Endodermal cell (in vitro differentiated cells): ENCODE data around the gene CCDC120. TPM values are rescaled to one million over a fixed set of nuclear protein-coding genes. Genes with fewer than 3 reads are reported as not detected.

Experiments
- DNase-seq: peaks from one replicate; pipeline ENCODE4 v3.0.0-alpha.2; 2017
- H3K27ac ChIP-seq: 2 replicates; pipeline ENCODE4 v1.5.1; 2013; ENCODE audit warnings: mild to moderate bottlenecking, low read depth, low read length, moderate library complexity
- H3K27me3 ChIP-seq: 2 replicates; pipeline ENCODE4 v1.6.1; 2013; ENCODE audit warnings: mild to moderate bottlenecking, low read length, moderate library complexity; ENCODE audit not compliant: insufficient read depth, control insufficient read depth, poor library complexity, severe bottlenecking
- H3K36me3 ChIP-seq: 2 replicates; pipeline ENCODE4 v1.7.0; 2013; ENCODE audit warnings: mild to moderate bottlenecking, low read length, moderate library complexity; ENCODE audit not compliant: control insufficient read depth, insufficient read depth
- H3K4me1 ChIP-seq: one replicate; pipeline ENCODE4 v1.7.0; 2013; ENCODE audit warnings: low read length; ENCODE audit not compliant: control insufficient read depth, insufficient read depth
- H3K4me3 ChIP-seq: 2 replicates; pipeline ENCODE4 v1.5.1; 2013; ENCODE audit warnings: mild to moderate bottlenecking, low read length, moderate library complexity
- H3K9ac ChIP-seq: 2 replicates; pipeline ENCODE4 v1.6.1; 2013; ENCODE audit warnings: mild to moderate bottlenecking, low read length, moderate library complexity; ENCODE audit not compliant: poor library complexity, severe bottlenecking; ENCODE audit errors: extremely low read depth
- H3K9me3 ChIP-seq: 2 replicates; pipeline ENCODE4 v1.6.1; 2013; ENCODE audit warnings: mild to moderate bottlenecking, low read length, moderate library complexity; ENCODE audit not compliant: control insufficient read depth
- H3K27ac Mint-ChIP-seq: 2 replicates; pipeline ENCODE4 v1.8.0; 2020; ENCODE audit warnings: mixed read lengths
- H3K27me3 Mint-ChIP-seq: 2 replicates; pipeline ENCODE4 v1.8.0; 2021; ENCODE audit warnings: mild to moderate bottlenecking, mixed read lengths; ENCODE audit not compliant: insufficient read depth
- H3K36me3 Mint-ChIP-seq: 2 replicates; pipeline ENCODE4 v1.8.0; 2020; ENCODE audit warnings: low read depth, mixed read lengths
- H3K4me1 Mint-ChIP-seq: 2 replicates; pipeline ENCODE4 v1.8.0; 2020; ENCODE audit warnings: mixed read lengths
- H3K4me3 Mint-ChIP-seq: 2 replicates; pipeline ENCODE4 v1.8.0; 2020; ENCODE audit warnings: mild to moderate bottlenecking, moderate library complexity, mixed read lengths
- H3K9me3 Mint-ChIP-seq: 2 replicates; pipeline ENCODE4 v1.8.0; 2020; ENCODE audit warnings: mild to moderate bottlenecking, mixed read lengths
- WGBS, 2 experiments: methylation state at CpG; one replicate each; pipeline versions ENCODE4 v1.1.5 to v1.1.7; 2013; ENCODE audit warnings: missing lambda C conversion rate in 2 of 2, mixed read lengths in 1 of 2; ENCODE audit not compliant: insufficient coverage in 1 of 2, insufficient read length in 1 of 2; 5-methylcytosine and 5-hydroxymethylcytosine counted together
- total RNA-seq, 2 donors: library from RNA; stranded (reverse); fragmentation: NEBNext Ultra II Directional in 1 of 2; extraction: Animal tissue kit (Norgen Biotek cat#: 25700) in 1 of 2; gene quantifications; 2 replicates in 1 of 2; 3 replicates in 1 of 2; pipeline ENCODE4 v1.2.1, GENCODE V29; 2021
- TF ChIP-seq, protein P1 (sequence below): fragments of 200-600 bp; sonication (generic); conservative IDR thresholded peaks from 2 replicates; pipeline ENCODE4 v1.5.0; 2021; ENCODE audit warnings: antibody characterized with exemption, mild to moderate bottlenecking

The CCDC120 gene
- total RNA-seq, 2 donors from 2014 or later = 13.4 to 13.5 TPM

DNA sequence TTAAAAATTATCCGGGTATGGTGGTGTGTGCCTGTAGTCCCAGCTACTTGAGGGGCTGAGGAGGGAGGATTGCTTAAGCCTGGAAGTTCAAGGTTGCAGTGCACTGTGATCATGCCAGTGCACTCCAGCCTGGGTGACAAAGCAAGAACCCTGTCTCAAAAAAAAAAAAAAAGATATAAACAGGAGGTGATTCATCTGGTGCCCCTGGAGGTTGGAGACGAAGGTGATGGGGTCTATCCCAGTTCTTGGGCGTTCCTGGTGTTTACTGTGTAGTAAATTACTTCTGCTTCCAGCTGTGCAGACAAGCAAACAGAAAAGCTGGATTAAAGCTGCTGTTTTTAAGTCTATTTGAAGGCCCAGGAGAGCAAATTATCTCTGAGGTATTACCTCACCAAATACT lies 44.8 kb downstream of the CCDC120 start:
- Mint-ChIP-seq H3K27ac (no peak overlapping the region), H3K27me3 (no peaks in the 10 kb centered on the region), H3K9me3 (peaks cover 53% of the 10 kb centered on the region), H3K4me3 (no peak overlapping the region), H3K4me1 (no peaks in the 10 kb centered on the region), H3K36me3 (peaks cover 2% of the 10 kb centered on the region)
- DNase-seq = no peak
- H3K36me3 ChIP-seq = no peaks in the 10 kb centered on the region
- H3K9me3 ChIP-seq = no peaks in the 10 kb centered on the region
- no peak overlapping the region for H3K27ac ChIP-seq
- no peak overlapping the region for H3K4me3 ChIP-seq
- 89% methylated on average over 3 of the region's 3 CpGs; no CpG with 5 or more reads in 1 of the 2 experiments for WGBS, 2 experiments
- no peak overlapping the region for H3K9ac ChIP-seq
- TF ChIP-seq, protein P1, sequence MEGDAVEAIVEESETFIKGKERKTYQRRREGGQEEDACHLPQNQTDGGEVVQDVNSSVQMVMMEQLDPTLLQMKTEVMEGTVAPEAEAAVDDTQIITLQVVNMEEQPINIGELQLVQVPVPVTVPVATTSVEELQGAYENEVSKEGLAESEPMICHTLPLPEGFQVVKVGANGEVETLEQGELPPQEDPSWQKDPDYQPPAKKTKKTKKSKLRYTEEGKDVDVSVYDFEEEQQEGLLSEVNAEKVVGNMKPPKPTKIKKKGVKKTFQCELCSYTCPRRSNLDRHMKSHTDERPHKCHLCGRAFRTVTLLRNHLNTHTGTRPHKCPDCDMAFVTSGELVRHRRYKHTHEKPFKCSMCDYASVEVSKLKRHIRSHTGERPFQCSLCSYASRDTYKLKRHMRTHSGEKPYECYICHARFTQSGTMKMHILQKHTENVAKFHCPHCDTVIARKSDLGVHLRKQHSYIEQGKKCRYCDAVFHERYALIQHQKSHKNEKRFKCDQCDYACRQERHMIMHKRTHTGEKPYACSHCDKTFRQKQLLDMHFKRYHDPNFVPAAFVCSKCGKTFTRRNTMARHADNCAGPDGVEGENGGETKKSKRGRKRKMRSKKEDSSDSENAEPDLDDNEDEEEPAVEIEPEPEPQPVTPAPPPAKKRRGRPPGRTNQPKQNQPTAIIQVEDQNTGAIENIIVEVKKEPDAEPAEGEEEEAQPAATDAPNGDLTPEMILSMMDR = no peak
- H3K4me1 ChIP-seq = no peaks in the 10 kb centered on the region
- H3K27me3 ChIP-seq = no peaks in the 10 kb centered on the region

DNA sequence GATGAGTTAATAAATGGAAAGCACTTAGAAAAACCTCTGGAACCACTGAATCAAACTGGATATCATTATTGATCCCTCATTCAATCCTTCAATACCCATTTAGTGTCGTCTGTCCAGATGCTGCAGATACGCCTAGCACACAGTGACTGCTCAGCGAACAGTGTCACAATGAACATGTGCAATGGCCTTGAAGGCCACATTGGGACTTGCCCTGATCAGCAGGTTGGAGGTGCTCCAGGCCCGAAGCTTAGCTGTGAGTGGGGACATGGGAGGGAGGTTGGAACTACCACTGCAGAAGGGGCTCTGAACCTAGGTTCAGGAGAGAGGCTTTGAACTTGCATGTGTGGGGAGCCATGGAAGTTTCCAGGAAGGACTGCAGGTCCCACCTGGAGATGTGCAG lies 47.5 kb downstream of the CCDC120 start:
- Histone ChIP-seq H3K27me3 (no peaks in the 10 kb centered on the region), H3K36me3 (no peaks in the 10 kb centered on the region), H3K4me3 (no peak overlapping the region), H3K4me1 (no peaks in the 10 kb centered on the region), H3K9ac (no peak overlapping the region), H3K27ac (no peak overlapping the region), H3K9me3 (no peaks in the 10 kb centered on the region)
- peaks cover 13% of the 10 kb centered on the region for H3K36me3 Mint-ChIP-seq
- H3K27ac Mint-ChIP-seq = no peak overlapping the region
- peaks cover 63% of the 10 kb centered on the region for H3K9me3 Mint-ChIP-seq
- H3K4me1 Mint-ChIP-seq = no peaks in the 10 kb centered on the region
- TF ChIP-seq, protein P1 = no peak
- no peak for DNase-seq
- H3K4me3 Mint-ChIP-seq = no peak overlapping the region
- 68 to 100% methylated on average over 1 to 4 of the region's 4 CpGs for WGBS, 2 experiments
- no peaks in the 10 kb centered on the region for H3K27me3 Mint-ChIP-seq

DNA sequence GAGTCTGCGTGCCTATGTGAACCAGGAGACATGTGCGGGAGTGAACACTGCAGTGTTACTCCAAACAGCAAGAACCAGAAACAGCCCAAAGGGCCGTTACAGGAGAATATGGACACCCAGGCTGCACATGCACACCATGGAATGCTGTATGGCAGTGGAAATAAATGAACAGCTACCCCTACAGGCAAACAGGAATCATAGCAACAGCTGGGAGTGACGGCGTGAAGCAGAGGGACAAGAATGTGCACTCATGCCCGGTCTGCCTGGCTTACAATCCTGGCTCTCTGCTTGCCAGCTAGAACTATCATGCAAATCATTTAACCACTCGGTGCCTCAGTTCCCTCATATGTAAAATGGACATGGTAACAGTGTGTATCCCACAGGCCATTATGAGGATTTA lies 48.1 kb downstream of the CCDC120 start:
- Histone ChIP-seq H3K9ac (no peak overlapping the region), H3K4me3 (no peak overlapping the region), H3K9me3 (no peaks in the 10 kb centered on the region), H3K27me3 (no peaks in the 10 kb centered on the region), H3K27ac (no peak overlapping the region), H3K4me1 (no peaks in the 10 kb centered on the region), H3K36me3 (no peaks in the 10 kb centered on the region)
- no peaks in the 10 kb centered on the region for H3K4me1 Mint-ChIP-seq
- no peaks in the 10 kb centered on the region for H3K27me3 Mint-ChIP-seq
- peaks cover 13% of the 10 kb centered on the region for H3K36me3 Mint-ChIP-seq
- TF ChIP-seq, protein P1 = peak; percentile 61
- DNase-seq = peak; percentile 59
- no peak overlapping the region for H3K4me3 Mint-ChIP-seq
- H3K27ac Mint-ChIP-seq = no peak overlapping the region
- H3K9me3 Mint-ChIP-seq = peaks cover 58% of the 10 kb centered on the region
- WGBS, 2 experiments = 88 to 100% methylated on average over 1 to 7 of the region's 7 CpGs
